ENCODE data around the gene SERPINB5. TPM values are rescaled to one million over a fixed set of nuclear protein-coding genes. Genes with fewer than 3 reads are reported as not detected.

The SERPINB5 gene
- total RNA-seq, 2 donors from 2014 or later, result not detected

DNA sequence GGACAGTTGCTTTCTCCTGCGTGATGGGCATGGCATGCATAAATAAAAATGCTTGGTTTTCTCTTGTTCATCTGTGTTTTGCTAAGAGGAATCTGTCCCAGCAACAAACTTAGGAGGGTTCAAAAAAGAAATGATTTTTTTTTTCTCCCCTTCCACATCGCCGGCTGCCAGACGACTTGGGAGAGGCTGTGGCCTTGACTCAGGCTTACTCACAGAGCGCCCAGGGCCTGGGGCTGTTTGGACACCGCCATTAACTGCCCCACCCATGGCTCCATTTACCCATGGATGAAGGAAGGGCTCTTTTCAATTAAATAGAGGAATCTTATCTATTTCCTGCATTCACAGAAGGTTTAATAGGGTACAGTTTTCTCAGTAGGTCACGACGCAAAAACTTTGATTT is 22.3 kb upstream of the SERPINB5 start:
- Mint-ChIP-seq H3K27ac (no peak overlapping the region), H3K36me3 (no peaks in the 10 kb centered on the region), H3K9me3 (no peaks in the 10 kb centered on the region)
- DNase-seq (ENCODE audit: low spot score in 2 of 2), result no peak
- no peak for ATAC-seq

DNA sequence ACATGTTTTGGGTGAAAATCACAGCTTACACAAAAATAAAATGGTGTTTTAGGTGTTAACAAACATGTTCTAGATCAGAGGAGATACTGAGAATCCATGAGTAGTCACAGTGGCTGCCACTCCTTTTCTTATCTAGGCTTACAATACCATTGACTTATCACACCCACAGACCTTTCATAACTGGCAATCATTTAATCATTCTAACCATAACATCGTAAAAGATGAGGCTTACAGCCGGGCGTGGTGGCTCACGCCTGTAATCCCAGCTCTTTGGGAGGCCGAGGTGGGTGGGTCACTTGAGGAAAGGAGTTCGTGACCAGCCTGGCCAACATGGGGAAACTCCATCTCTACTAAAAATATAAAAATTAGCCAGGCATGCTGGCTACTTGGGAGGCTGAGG is 18.8 kb upstream of the SERPINB5 start:
- DNase-seq (ENCODE audit: low spot score in 2 of 2), result no peak
- H3K36me3 Mint-ChIP-seq, result no peaks in the 10 kb centered on the region
- no peaks in the 10 kb centered on the region for H3K9me3 Mint-ChIP-seq
- ATAC-seq, result no peak
- no peak overlapping the region for H3K27ac Mint-ChIP-seq

DNA sequence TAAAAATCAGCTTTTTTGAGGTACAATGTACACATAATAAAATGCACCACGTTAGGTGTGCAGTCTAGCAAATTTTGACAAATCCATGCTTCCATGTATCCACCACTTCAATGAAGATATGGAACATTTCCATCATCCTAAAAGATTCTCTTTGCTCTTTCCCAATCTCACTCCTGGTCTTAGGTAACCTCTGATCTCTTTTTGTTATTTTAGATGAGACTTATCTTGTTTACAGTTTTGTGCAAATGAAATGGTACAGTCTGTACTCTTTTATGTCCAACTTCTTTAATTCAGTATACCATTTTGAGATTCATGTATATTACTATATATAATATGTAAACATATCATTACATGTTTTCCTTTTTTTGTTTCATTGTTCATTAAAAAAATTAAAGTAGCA is 16.3 kb upstream of the SERPINB5 start:
- no peaks in the 10 kb centered on the region for H3K36me3 Mint-ChIP-seq
- no peak overlapping the region for H3K27ac Mint-ChIP-seq
- H3K9me3 Mint-ChIP-seq, result no peaks in the 10 kb centered on the region
- ATAC-seq (no peak), DNase-seq (ENCODE audit: low spot score in 2 of 2) (no peak)

DNA sequence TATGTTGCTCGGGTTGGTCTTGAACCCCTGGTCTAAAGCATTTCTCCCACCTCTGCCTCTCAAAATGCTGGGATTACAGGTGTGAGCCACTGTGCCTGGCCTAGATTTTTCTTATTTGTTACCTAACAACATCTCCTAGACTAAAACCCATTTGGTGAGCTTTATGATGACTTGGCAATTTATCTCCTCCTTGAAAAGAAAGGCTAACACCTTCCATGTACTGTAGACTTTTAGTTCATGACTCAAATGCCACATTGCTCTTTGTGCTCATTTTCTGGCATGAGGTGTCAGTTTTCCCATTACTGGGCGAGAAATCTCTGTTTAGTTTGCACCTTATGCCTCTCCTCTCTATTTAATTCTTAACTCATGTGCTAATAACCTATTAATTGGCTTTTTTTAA is 12.3 kb upstream of the SERPINB5 start:
- DNase-seq (ENCODE audit: low spot score in 2 of 2), result no peak
- no peak overlapping the region for H3K27ac Mint-ChIP-seq
- no peaks in the 10 kb centered on the region for H3K9me3 Mint-ChIP-seq
- no peak for ATAC-seq
- H3K36me3 Mint-ChIP-seq, result no peaks in the 10 kb centered on the region

DNA sequence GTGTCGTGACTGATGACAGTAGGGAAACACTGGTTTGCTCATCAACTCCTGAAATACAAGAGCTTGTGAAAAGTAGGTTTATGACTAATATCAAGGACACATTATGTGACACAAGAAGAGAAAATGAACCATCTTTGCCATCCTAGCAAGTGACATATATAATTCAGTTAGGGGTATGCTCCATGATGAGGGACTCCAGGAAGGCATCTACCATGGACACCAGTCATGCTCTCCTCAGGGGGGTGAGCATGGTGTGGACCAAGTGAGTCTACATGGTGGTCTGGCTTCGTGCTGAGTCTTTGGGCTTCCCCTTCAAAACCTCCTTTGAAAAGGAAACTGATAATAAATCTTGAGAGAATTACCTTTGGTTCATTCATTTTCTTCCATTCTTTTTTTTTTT is 11.7 kb upstream of the SERPINB5 start:
- Mint-ChIP-seq H3K36me3 (no peaks in the 10 kb centered on the region), H3K9me3 (no peaks in the 10 kb centered on the region), H3K27ac (peak overlapping the region in 1 of 2 donors; percentile 47)
- ATAC-seq (peak; percentile 54 to 85), DNase-seq (ENCODE audit: low spot score in 2 of 2) (no peak)

DNA sequence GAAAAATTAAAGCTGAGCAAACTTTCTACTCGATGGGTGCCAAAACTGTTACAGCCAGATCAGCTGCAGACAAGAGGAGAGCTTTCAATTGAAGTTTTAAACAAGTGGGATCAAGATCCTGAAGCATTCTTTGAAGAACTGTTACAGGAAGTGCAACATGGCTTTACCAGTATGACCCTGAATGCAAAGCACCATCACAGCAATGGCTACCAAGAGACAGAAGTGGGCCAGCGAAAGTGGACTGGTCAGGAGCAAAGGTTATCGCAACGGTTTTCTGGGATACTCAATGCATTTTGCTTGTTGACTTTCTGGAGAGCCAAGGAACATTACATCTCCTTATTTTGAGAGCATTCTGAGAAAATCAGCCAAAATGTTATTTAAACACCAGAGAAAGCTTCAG is 9.1 kb upstream of the SERPINB5 start:
- ATAC-seq (no peak), DNase-seq (ENCODE audit: low spot score in 2 of 2) (no peak)
- Mint-ChIP-seq H3K36me3 (no peaks in the 10 kb centered on the region), H3K27ac (no peak overlapping the region), H3K9me3 (no peaks in the 10 kb centered on the region)

DNA sequence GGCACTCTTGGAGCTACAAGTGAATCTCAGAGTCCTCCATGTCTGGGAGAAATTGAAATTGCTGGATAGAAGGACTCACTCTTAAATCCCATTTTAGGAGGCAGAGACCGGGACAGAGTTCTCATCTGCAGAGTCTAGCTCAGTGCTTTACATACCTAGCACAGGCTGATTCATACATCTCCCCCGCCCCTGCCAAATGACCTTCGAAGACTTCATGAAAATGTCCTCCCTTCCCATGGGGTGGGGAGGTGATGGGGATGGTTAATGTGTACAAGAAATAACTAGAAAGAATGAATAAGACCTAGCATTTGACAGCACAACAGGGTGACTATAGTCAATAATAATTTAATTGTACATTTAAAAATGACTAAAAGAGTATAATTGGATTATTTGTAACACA is 8.2 kb upstream of the SERPINB5 start:
- no peak overlapping the region for H3K27ac Mint-ChIP-seq
- H3K9me3 Mint-ChIP-seq, result no peaks in the 10 kb centered on the region
- H3K36me3 Mint-ChIP-seq, result no peaks in the 10 kb centered on the region
- ATAC-seq (no peak), DNase-seq (ENCODE audit: low spot score in 2 of 2) (no peak)

DNA sequence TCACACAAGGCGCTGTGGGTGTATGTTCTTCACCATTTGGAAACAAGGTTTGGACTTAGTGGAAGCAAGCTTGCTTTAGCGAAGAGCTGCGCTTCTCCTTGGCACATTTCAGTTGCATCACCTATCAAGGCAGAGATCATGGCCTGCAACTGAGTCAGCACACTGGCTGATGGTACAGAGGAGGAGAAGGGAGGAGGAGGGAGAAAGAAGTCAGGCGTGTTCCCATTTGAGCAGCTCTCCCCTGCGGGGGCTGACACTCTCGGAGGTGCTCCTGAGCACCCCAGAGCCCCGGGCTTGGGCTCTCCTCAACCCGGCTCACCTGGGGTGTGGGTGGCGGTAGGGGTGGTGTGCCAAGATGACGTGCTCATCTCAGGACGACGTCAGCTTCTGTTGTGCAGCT is 6.0 kb upstream of the SERPINB5 start:
- DNase-seq (ENCODE audit: low spot score in 2 of 2) (no peak), ATAC-seq (no peak)
- H3K27ac Mint-ChIP-seq, result no peak overlapping the region
- H3K9me3 Mint-ChIP-seq, result no peaks in the 10 kb centered on the region
- H3K36me3 Mint-ChIP-seq, result no peaks in the 10 kb centered on the region

DNA sequence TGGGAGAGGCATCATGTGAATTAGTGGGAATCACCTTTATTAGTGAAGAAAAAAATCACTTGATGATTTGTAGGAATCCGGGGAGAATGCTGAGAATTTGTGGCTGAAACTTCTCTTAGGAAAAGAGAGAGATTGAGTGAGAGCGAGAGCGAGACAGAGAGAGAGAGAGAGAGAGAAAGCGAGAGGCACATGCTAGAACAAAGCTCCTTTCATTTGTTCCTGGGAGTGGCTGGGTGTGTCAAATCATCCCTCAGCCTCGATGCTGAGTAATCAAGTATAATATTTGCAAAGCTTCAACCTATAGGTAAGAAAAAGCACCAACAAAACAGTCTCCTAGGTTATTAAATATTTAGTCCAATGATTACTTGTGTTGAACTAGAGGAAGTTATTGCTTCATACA is 4.4 kb upstream of the SERPINB5 start:
- DNase-seq (ENCODE audit: low spot score in 2 of 2) (no peak), ATAC-seq (no peak)
- H3K9me3 Mint-ChIP-seq, result no peaks in the 10 kb centered on the region
- H3K36me3 Mint-ChIP-seq, result no peaks in the 10 kb centered on the region
- H3K27ac Mint-ChIP-seq, result no peak overlapping the region

DNA sequence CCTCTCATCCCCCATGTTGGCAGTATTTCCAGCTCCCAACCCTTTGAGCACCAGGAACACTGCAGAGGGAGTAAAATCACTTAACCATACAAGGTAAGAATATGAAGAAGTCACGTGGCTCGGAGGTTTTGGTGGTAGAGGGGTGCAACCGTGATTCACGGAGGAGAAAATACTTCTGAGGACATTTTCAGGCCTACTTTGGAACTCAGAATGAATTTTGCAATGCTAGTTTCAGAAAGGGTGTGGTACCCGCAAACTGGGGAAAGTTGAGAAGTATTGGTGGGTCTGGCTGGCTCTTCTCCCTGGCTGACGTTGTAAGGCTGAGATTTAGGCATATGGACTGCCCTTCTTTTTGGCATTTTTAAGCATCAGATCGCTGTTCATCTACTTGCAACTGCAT is 442 bp downstream of the SERPINB5 start:
- no peaks in the 10 kb centered on the region for H3K36me3 Mint-ChIP-seq
- ATAC-seq, result no peak
- no peak for DNase-seq (ENCODE audit: low spot score in 2 of 2)
- no peak overlapping the region for H3K27ac Mint-ChIP-seq
- H3K9me3 Mint-ChIP-seq, result no peaks in the 10 kb centered on the region

DNA sequence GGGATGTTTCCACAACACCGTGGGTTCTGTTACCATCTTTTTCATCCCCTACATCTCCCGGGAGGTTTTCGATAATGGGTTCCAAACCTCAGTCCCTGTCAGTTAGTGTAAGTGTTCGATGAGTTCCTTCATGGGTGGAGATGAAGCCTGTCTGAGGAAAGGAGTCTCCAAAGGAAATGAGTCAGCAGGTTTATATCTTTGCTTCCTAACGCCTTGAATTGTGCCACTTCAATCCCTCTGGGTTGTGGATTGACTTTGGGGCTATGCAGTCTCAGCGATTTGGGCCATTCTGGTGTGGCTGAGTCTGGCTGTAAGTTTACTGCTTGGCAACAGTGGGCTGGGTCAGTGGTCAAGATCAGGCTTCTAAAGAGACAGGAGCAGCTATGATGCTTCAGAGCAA is 1.2 kb downstream of the SERPINB5 start:
- Mint-ChIP-seq H3K27ac (no peak overlapping the region), H3K36me3 (no peaks in the 10 kb centered on the region), H3K9me3 (no peaks in the 10 kb centered on the region)
- DNase-seq (ENCODE audit: low spot score in 2 of 2), result no peak
- ATAC-seq, result no peak

DNA sequence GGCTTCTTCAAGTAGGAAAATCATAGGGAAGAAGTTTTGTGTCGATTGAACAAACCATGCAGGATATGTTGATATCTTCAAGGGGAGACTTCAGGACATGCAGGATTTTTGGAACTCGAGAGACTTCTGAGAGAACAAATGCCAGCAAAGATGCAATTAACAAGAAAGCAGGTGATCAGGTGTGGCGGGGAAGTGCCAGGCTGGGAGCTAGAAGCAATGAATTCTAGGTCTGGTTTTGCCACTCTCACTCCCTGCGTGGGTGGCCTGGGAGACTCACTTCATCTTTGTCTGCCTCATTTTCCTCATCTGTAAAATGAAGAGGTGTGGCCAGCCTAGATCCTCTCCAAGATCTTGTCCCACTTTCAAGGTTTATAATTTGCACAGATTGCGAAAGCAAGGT is 3.1 kb downstream of the SERPINB5 start:
- Mint-ChIP-seq H3K36me3 (no peaks in the 10 kb centered on the region), H3K27ac (no peak overlapping the region), H3K9me3 (no peaks in the 10 kb centered on the region)
- ATAC-seq (no peak), DNase-seq (ENCODE audit: low spot score in 2 of 2) (no peak)

DNA sequence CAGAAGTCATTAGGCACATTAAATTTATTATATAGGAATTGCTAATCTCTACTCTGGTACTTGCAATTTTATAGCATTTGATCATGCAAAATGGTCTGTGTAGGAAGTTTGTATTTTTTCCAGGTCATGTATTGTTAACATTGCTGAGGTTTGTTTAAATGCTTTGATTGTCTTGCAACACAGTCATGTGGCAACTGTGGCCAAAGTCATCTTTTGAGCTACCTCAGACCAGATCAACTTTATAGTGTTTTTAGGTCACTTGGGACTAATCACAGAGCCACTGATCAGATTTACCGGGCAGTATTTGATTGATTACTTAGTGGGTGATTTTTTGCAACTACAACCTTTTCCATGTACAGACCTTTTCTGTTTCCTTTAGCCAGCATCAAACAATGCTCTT is 3.7 kb downstream of the SERPINB5 start:
- no peaks in the 10 kb centered on the region for H3K36me3 Mint-ChIP-seq
- ATAC-seq, result no peak

DNA sequence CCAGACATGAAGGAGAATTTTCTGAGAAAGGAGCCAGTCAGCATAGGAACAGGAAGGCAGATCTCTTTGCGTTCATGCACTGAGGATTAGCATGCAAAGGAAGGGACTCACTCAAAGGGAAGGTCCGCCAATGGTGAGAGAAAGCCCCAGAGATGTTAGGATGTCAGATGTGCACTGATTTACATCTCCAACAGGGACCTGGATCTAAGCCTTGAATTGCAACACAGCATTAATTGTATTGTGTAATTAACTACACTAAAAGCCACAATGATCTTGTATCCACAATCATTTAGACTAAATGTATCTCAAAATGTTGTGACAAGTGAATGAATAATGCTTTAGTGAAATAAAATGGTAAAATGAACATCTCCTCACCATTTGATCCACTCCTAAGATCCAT is 4.2 kb downstream of the SERPINB5 start:
- DNase-seq (ENCODE audit: low spot score in 2 of 2), result no peak
- no peaks in the 10 kb centered on the region for H3K36me3 Mint-ChIP-seq
- ATAC-seq, result no peak
- no peaks in the 10 kb centered on the region for H3K9me3 Mint-ChIP-seq
- no peak overlapping the region for H3K27ac Mint-ChIP-seq

More for the DNA sequence above, 3.7 kb downstream of the SERPINB5 start:
- no peak for DNase-seq (ENCODE audit: low spot score in 2 of 2)
- no peaks in the 10 kb centered on the region for H3K9me3 Mint-ChIP-seq
- H3K27ac Mint-ChIP-seq, result no peak overlapping the region

DNA sequence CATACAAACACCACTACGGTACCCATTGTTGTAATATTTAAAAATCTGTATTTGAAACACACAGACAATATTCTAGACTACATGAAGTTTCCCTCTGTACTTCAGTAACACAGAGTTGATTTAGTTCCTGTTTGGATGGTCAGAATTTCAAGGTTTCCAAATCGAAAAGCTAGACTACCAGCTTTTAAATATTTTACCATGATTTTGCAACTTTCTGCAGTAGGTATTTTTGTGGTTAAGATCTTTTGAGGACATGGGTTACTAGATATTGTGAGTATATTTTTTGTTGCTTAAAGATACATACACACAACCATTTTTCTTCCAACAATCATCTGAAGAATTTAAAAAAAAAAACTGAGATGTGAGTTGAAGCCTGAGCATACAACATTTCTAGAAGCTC is 10.9 kb downstream of the SERPINB5 start:
- ATAC-seq (no peak), DNase-seq (ENCODE audit: low spot score in 2 of 2) (no peak)
- Mint-ChIP-seq H3K9me3 (no peaks in the 10 kb centered on the region), H3K27ac (no peak overlapping the region), H3K36me3 (no peaks in the 10 kb centered on the region)

DNA sequence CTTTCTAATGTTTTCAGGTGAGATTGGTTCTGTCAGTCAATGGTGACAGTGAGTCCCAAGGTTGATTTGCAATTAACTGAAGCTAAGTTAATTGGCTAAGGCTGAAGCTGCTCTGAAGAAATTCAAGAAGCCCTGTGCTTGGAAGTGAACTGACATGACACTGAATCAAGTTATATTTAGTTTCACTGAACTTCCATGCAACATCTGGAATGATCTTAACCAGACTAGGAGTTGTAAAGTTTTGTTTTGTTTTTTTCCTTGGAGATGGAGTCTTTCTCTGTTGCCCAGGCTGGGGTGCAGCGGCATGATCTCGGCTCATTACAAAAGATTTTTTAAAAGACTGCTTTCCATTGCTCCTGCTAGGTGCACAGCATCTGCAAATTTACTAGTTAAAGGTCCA is 11.4 kb downstream of the SERPINB5 start:
- no peaks in the 10 kb centered on the region for H3K9me3 Mint-ChIP-seq
- H3K36me3 Mint-ChIP-seq, result no peaks in the 10 kb centered on the region
- no peak for ATAC-seq
- DNase-seq (ENCODE audit: low spot score in 2 of 2), result no peak
- H3K27ac Mint-ChIP-seq, result no peak overlapping the region

DNA sequence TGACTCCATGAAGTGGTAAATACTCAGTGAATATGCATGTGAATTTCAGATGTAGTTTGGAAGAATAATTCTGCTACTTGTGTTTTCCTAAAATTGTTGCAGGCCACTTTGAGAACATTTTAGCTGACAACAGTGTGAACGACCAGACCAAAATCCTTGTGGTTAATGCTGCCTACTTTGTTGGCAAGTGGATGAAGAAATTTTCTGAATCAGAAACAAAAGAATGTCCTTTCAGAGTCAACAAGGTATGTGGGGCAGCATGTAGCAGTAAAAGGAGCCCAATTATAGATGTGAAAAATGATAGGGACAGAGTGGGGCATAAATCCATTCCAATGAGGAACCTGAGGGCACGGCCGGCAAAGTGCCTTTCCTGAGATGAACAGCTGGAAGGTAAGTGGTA is 16.1 kb downstream of the SERPINB5 start:
- H3K27ac Mint-ChIP-seq, result no peak overlapping the region
- no peaks in the 10 kb centered on the region for H3K36me3 Mint-ChIP-seq
- no peaks in the 10 kb centered on the region for H3K9me3 Mint-ChIP-seq
- ATAC-seq (no peak), DNase-seq (ENCODE audit: low spot score in 2 of 2) (no peak)

DNA sequence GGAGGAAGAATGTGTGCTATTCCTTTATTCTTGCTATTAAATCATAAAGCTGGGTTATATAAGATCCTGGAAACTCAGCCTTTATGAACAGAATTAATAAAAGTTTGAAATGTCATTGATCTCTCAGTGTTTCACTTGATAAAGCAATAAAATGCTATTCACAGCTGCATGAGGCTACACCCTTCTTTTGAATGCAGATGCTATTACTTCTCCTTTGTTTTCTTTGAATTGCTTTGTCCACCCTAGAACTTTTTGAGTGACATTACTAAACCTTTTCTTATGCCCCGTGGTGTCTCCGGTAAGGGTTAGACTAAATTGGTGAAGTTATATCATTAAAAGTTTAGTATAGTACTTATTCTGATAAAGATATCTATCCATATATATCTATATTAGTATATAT is 18.9 kb downstream of the SERPINB5 start:
- no peaks in the 10 kb centered on the region for H3K36me3 Mint-ChIP-seq

More for the DNA sequence above, 18.9 kb downstream of the SERPINB5 start:
- ATAC-seq (no peak), DNase-seq (ENCODE audit: low spot score in 2 of 2) (no peak)
- Mint-ChIP-seq H3K27ac (no peak overlapping the region), H3K9me3 (no peaks in the 10 kb centered on the region)

All from activated naive CD4-positive, alpha-beta T cell treated with anti-CD3 and anti-CD28 coated beads, Interleukin-2, amount 50 U/mL, for 72 hours (primary cell).